DND-41 (cell line): ENCODE data around the gene DAPK3.

Source experiments
- CTCF ChIP-seq: IDR thresholded peaks from 2 replicates; pipeline ENCODE4 v1.5.1; 2012; ENCODE audit warnings: borderline replicate concordance, low read length, moderate library complexity, mild to moderate bottlenecking; ENCODE audit not compliant: poor library complexity, severe bottlenecking; ENCODE audit errors: extremely low read depth
- EZH2 ChIP-seq: IDR thresholded peaks from 3 replicates; pipeline ENCODE4 v1.6.1; 2012; ENCODE audit warnings: borderline replicate concordance, low read depth, mild to moderate bottlenecking, moderate library complexity, low read length, inconsistent platforms; ENCODE audit not compliant: severe bottlenecking

DNA sequence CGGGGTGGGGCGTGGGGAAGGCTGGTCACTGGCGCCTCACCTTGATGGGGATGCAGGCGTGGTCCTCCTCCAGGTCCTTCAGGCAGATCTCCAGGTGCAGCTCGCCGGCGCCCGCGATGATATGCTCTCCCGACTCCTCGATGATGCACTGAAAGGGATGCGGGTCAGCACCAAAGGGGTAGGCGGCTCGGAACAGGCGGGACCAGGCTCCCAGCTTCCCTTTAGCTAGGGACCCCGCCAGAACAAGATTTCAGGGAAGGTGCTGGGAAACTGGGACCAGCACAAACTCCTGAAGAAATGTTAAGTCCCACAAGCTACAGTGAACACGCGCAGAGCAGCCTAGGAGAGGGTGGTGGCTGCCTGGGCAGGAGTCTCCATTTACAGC, 8.4 kb upstream of the DAPK3 start:
- no peak for TF ChIP-seq CTCF
- TF ChIP-seq EZH2: no peak
